GM18519 (cell line): ENCODE measurements around the gene GOLM1.
"Not testable (repeated sequence)": the region's sequence is repeated elsewhere in the genome, so short reads cannot be mapped to it uniquely, and the experiment has no call there.

Source experiments
- ATAC-seq: cut with Tn5 transposase; IDR thresholded peaks from one replicate; pipeline ENCODE4 v1.9.1; 2021; ENCODE audit warnings: mild to moderate bottlenecking, moderate library complexity; ENCODE audit not compliant: unreplicated experiment, low FRiP score

GOLM1 gene

DNA sequence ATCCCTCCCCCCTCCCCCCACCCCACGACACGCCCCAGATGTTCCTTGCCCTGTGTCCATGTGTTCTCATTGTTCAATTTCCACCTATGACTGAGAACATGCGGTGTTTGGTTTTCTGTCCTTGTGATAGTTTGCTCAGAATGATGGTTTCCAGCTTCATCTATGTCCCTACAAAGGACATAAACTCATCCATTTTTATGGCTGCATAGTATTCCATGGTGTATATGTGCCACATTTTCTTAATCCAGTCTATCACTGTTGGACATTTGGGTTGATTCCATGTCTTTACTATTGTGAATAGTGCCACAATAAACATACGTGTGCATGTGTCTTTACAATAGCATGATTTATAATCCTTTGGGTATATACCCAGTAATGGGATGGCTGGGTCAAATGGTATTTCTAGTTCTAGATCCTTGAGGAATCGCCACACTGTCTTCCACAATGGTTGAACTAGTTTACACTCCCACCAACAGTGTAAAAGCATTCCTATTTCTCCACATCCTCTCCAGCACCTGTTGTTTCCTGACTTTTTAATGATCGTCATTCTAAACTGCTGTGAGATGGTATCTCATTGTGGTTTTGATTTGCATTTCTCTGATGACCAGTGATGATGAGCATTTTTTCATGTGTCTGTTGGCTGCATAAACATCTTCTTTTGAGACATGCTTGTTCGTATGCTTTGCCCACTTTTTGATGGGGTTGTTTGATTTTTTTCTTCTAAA lies 51.2 kb downstream of the GOLM1 start:
- not testable (repeated sequence) for ATAC-seq

DNA sequence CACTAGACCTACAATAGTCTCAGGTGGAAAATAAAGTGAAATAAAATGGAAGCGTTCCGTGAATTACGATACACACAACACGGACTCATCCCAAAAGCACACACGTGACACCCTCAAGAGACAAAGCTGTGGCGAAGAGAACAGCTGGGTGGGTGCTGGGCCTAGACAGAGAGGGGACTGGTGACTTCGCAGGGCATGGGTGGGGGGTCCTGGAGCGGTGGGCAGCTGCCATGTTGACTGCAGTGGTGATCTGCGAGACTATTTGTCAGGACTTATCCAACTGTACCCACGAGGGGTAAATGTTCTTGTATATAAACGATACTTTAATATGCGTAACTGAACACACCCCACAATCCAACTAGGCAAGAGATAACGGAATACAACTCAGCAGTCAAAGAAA lies 52.0 kb downstream of the GOLM1 start:
- ATAC-seq = no peak

- ATAC-seq = no peak
Observed at GRCh38 chr9:86046930-86047341, 52.4 kb downstream of the GOLM1 start.

DNA sequence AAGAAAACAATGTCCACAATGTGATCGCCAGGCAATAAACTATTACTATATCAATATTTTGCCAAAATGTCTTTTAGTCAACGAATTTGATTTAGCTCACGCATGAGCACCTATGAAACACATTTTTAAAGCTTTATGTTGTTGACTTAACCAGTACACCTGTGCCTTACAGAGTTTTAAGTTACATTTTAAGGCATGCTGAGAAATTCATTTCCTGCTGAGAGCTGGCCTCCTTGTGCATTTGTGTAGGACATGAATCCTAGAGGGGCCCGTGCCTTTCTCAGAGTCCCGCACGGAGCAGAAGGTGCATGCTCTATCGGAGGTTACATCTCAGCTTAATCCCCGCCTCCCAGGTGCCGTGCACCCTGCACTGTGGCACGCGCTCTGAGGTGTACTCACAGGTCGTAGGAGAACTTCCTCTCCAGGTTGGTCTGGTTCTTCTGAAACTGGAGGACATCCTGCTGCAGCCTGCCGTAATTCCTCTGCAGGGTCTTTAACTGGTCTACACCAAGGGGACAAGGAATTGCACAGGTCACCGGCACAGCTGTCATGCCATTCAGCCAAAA lies 53.2 kb downstream of the GOLM1 start:
- ATAC-seq = no peak

DNA sequence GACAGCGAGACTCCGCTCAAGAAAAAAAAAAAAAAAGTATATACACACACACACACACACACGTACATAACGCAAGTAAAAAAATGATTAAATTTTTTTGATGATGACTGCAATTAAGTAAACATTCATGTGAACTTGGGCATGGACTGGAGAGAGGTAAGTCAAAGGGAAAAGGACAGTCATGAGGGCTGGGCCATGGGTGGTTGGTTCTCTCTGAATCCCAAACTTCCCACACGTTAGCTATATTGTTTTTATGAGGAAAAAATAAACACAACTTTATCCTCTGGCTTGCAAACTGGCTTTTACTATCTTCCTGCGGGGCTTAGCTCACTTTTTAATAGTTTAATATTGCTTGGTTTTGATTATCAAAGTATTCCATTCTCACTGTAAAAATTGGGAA lies 53.7 kb downstream of the GOLM1 start:
- no peak for ATAC-seq

GRCh38 chr9:86043999-86044398 lies 55.4 kb downstream of the GOLM1 start:
- no peak for ATAC-seq

- no peak for ATAC-seq
Observed at GRCh38 chr9:86043586-86043985, 55.8 kb downstream of the GOLM1 start.

DNA sequence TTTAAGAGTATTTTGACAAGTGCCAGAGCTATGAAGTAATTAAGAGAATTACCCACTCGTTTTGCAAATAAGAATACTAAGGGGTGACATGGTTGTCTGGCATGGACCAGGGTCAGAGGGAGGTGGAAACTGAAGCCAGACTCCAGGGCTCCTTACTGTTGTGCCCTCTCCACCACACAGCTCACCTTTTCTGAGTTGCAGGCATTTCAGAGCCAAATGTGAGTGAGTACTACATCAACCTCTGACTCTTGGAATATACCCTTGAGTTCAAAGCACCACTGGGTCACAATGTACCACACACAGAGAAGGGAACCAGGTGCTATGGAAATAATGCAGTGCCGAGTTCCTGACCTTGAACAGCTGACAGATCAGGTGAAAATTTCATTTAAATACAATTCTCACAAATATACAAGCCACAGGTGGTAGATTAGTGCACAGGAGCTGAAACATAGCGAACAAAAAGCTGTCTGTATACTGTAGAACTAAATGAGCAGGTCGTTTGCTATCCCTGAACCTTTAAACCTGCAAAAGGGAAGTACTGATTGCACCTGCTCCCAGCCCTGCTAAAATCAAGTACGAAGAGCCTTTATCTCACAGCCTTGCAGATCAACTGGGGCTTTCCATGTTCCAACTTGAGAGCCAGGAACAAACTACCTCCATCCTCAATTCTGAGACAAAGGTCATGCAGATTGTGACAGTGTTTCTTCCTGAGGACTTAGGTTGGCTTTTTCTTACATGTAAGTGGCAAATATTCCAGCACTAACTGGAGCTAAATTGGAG lies 57.0 kb downstream of the GOLM1 start:
- ATAC-seq = no peak

- ATAC-seq = no peak
Observed at GRCh38 chr9:86041311-86041741, 58.0 kb downstream of the GOLM1 start.

DNA sequence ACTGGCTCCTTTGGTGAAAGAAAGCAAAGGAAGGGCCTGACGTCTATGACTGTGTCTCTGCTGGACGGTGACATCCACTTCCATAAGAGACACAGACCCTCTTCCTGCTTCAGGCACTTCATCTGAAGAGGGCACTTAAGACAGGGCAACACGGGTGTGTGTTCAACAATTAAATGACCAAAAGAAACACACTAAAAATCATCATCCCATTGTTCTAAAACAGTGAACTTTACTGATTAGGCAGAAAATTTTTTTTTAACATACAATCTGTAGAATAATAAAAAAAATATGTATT lies 58.5 kb downstream of the GOLM1 start:
- ATAC-seq = no peak

- ATAC-seq = no peak
Observed at GRCh38 chr9:86039991-86040860, 59.1 kb downstream of the GOLM1 start.

DNA sequence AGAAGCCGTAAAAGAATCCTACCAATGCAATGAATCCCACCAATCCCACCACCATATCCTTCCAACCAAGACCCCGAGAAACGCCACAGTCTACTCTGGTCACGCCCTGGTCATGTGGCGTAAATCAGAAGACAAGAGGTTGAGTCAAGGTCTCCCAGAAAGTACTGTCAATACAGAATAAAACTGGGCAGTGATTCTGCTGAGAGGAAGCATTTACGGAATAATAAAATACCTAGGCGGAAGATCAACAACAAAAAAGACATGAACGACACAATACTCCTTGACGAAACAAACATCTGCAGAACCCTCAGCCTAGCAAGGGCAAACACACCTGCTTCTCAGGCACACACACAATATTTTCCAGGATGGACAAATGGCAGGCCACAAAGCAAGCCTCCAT lies 62.8 kb downstream of the GOLM1 start:
- ATAC-seq = no peak

DNA sequence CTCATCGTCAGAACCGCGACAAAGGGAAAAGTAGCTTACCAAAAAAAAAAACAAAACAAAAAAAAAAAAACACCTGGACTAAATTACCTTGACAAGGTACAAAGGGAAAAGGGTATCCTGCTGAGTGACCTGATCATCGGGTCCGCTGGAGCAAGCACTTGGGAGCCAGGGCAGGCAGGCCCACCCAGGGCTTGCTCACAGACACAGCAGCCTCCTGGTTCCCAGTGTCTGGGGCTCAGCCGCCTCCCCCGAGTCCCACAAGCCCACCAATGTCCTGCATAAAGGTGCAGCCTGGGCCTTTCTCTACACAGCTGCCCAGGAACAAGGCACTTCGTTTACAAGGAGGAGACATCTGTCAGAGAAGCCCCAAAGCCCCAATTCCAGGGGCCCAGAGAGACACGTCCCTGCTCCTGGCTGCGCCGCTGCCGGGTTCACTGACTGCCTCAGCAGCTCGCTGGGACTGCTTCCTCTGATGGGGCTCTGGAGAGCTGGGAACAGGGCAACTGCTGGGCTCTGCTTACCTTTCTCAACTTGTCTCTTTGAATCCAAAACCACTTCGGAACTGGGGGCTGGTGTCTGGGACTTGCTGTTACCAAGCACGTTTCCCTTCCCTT lies 63.4 kb downstream of the GOLM1 start:
- ATAC-seq = no peak

- no peak for ATAC-seq
Observed at GRCh38 chr9:86034863-86035734, 64.3 kb downstream of the GOLM1 start.

GRCh38 chr9:86027767-86028166 lies 71.6 kb downstream of the GOLM1 start:
- ATAC-seq = no peak

- ATAC-seq = no peak
Observed at GRCh38 chr9:86022687-86023266, 76.6 kb downstream of the GOLM1 start.

- ATAC-seq = no peak
Observed at GRCh38 chr9:86021166-86021565, 78.2 kb downstream of the GOLM1 start.

- ATAC-seq = no peak
Observed at GRCh38 chr9:86020731-86021130, 78.6 kb downstream of the GOLM1 start.

GRCh38 chr9:86009133-86009532 lies 90.2 kb downstream of the GOLM1 start:
- no peak for ATAC-seq
